HL-60/S4 treated with phorbol 12-myristate 13-acetate at 8.2 ng/mL for 4 days and 3 days (cell line): ENCODE measurements around the gene DIAPH2.

Source experiments
- in situ Hi-C: fragments of 300-500 bp; cut with MboI; formaldehyde crosslinking; loops from 2 replicates; pipeline ENCODE4 v1.15.0; 2022; ENCODE audit warnings: low sequenced_read_pairs

Gene DIAPH2

GRCh38 chrX:97431281-97431680 is 746.6 kb downstream of the DIAPH2 start:
- in situ Hi-C loops: no loop called here

- in situ Hi-C loops: no loop called here
Measured at GRCh38 chrX:97446298-97446882, 761.7 kb downstream of the DIAPH2 start.

GRCh38 chrX:97447306-97447705 is 762.7 kb downstream of the DIAPH2 start:
- in situ Hi-C loops: no loop called here

- in situ Hi-C loops: no loop called here
Measured at GRCh38 chrX:97452283-97452682, 767.6 kb downstream of the DIAPH2 start.

GRCh38 chrX:97461763-97462162 is 777.1 kb downstream of the DIAPH2 start:
- in situ Hi-C loops: no loop called here

GRCh38 chrX:97471071-97471470 is 786.4 kb downstream of the DIAPH2 start:
- in situ Hi-C loops: no loop called here

- in situ Hi-C loops: no loop called here
Measured at GRCh38 chrX:97474933-97475332, 790.3 kb downstream of the DIAPH2 start.

- in situ Hi-C loops: no loop called here
Measured at GRCh38 chrX:97479106-97479890, 794.7 kb downstream of the DIAPH2 start.

- in situ Hi-C loops: no loop called here
Measured at GRCh38 chrX:97481228-97481627, 796.6 kb downstream of the DIAPH2 start.

GRCh38 chrX:97482666-97483300 is 798.1 kb downstream of the DIAPH2 start:
- in situ Hi-C loops: no loop called here

- in situ Hi-C loops: no loop called here
Measured at GRCh38 chrX:97490656-97491055, 806.0 kb downstream of the DIAPH2 start.

- in situ Hi-C loops: no loop called here
Measured at GRCh38 chrX:97494756-97495372, 810.2 kb downstream of the DIAPH2 start.

GRCh38 chrX:97498093-97498492 is 813.5 kb downstream of the DIAPH2 start:
- in situ Hi-C loops: no loop called here

- in situ Hi-C loops: no loop called here
Measured at GRCh38 chrX:97504431-97504830, 819.8 kb downstream of the DIAPH2 start.

GRCh38 chrX:97517763-97518162 is 833.1 kb downstream of the DIAPH2 start:
- in situ Hi-C loops: no loop called here

- in situ Hi-C loops: no loop called here
Measured at GRCh38 chrX:97522307-97522706, 837.7 kb downstream of the DIAPH2 start.

GRCh38 chrX:97524340-97524739 is 839.7 kb downstream of the DIAPH2 start:
- in situ Hi-C loops: no loop called here

- in situ Hi-C loops: no loop called here
Measured at GRCh38 chrX:97524997-97525396, 840.4 kb downstream of the DIAPH2 start.

- in situ Hi-C loops: no loop called here
Measured at GRCh38 chrX:97525981-97526380, 841.3 kb downstream of the DIAPH2 start.

GRCh38 chrX:97527725-97528124 is 843.1 kb downstream of the DIAPH2 start:
- in situ Hi-C loops: no loop called here

- in situ Hi-C loops: no loop called here
Measured at GRCh38 chrX:97529536-97530200, 845.0 kb downstream of the DIAPH2 start.
